ENCODE results near the gene TEX35.

Gene TEX35

DNA sequence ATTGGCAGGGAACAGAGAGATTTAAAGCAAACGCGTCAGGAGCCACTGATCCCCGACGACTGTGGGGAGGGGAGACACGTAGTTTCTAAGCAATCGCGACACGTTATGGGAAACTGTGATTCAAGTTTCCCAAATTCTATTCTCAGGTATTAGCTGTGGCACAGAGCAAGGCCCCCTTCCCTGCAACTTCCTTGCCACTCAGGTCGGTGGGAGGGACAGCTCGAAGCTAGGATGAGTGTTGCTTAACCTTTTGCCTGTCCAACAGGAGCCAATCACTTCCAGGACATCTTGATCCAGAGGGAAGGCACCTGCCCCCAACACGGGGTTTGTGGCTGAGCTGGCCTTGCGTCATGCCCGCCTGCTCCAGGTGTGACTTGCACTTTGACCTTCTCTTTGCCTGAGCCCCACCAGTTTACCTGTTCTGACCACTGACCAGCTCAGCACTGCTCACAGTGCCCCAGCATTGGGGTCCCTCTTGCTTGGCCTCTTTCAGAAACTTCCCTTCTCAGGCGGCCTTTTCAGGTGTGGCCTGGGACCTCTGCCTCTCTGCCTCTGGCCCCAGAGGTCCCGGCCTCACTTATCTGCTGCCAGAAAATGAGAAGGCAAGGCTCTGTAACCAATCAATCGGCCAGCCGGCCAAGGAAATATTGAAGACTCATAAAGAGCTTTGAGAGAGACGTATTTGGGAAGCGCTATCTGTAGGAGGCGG lies 24.6 kb downstream of the TEX35 start:
- no peak overlapping the region for H3K4me2 ChIP-seq (ENCODE audit: low read length)

GRCh38 chr1:178538192-178538916 lies 25.4 kb downstream of the TEX35 start:
- Histone ChIP-seq H4K20me1 (ENCODE audit: insufficient read depth, low read length) (no peaks in the 10 kb centered on the region), H3F3A (ENCODE audit: insufficient read depth, low read length) (no peaks in the 10 kb centered on the region), H3K79me2 (ENCODE audit: insufficient read depth, low read length) (peaks cover 3% of the 10 kb centered on the region), H3K4me2 (ENCODE audit: low read length) (no peak overlapping the region), H3K36me3 (ENCODE audit: insufficient read depth, low read length) (no peaks in the 10 kb centered on the region; the same call in 1 of the 2 replicates), H3K27ac (ENCODE audit: low read depth, low read length, poor library complexity, severe bottlenecking) (no peak overlapping the region), H3K4me1 (ENCODE audit: insufficient read depth, low read length, severe bottlenecking) (peaks cover 27% of the 10 kb centered on the region), H3K9me3 (ENCODE audit: low read length) (no peaks in the 10 kb centered on the region), H3K4me3 (ENCODE audit: low read depth, low read length, poor library complexity, severe bottlenecking) (no peak overlapping the region), H3K9me2 (ENCODE audit: low read depth, low read length) (no peaks in the 10 kb centered on the region), H3K27me3 (ENCODE audit: insufficient read depth, low read length) (no peaks in the 10 kb centered on the region), H3K9ac (ENCODE audit: low read length) (no peak overlapping the region), H2AFZ (ENCODE audit: low read length) (no peak overlapping the region)
- no peak for TF ChIP-seq EZH2 (IDR thresholded peaks at IDR 0.05; ENCODE audit: borderline replicate concordance, low read length)
- TF ChIP-seq, protein P1, sequence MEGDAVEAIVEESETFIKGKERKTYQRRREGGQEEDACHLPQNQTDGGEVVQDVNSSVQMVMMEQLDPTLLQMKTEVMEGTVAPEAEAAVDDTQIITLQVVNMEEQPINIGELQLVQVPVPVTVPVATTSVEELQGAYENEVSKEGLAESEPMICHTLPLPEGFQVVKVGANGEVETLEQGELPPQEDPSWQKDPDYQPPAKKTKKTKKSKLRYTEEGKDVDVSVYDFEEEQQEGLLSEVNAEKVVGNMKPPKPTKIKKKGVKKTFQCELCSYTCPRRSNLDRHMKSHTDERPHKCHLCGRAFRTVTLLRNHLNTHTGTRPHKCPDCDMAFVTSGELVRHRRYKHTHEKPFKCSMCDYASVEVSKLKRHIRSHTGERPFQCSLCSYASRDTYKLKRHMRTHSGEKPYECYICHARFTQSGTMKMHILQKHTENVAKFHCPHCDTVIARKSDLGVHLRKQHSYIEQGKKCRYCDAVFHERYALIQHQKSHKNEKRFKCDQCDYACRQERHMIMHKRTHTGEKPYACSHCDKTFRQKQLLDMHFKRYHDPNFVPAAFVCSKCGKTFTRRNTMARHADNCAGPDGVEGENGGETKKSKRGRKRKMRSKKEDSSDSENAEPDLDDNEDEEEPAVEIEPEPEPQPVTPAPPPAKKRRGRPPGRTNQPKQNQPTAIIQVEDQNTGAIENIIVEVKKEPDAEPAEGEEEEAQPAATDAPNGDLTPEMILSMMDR (IDR thresholded peaks at IDR 0.05; ENCODE audit: low read length): no peak

More for the DNA sequence above, 24.6 kb downstream of the TEX35 start:
- Histone ChIP-seq H3K9me2 (ENCODE audit: low read depth, low read length) (no peaks in the 10 kb centered on the region), H3K79me2 (ENCODE audit: insufficient read depth, low read length) (no peaks in the 10 kb centered on the region), H3K4me3 (ENCODE audit: low read depth, low read length, poor library complexity, severe bottlenecking) (no peak overlapping the region), H3F3A (ENCODE audit: insufficient read depth, low read length) (no peaks in the 10 kb centered on the region), H4K20me1 (ENCODE audit: insufficient read depth, low read length) (no peaks in the 10 kb centered on the region), H3K27ac (ENCODE audit: low read depth, low read length, poor library complexity, severe bottlenecking) (no peak overlapping the region), H3K36me3 (ENCODE audit: insufficient read depth, low read length) (no peaks in the 10 kb centered on the region), H2AFZ (ENCODE audit: low read length) (no peak overlapping the region), H3K4me1 (ENCODE audit: insufficient read depth, low read length, severe bottlenecking) (peaks cover 25% of the 10 kb centered on the region), H3K9me3 (ENCODE audit: low read length) (no peaks in the 10 kb centered on the region), H3K9ac (ENCODE audit: low read length) (no peak overlapping the region), H3K27me3 (ENCODE audit: insufficient read depth, low read length) (no peaks in the 10 kb centered on the region)
- TF ChIP-seq, protein P1 (IDR thresholded peaks at IDR 0.05; ENCODE audit: low read length): no peak
- TF ChIP-seq EZH2 (IDR thresholded peaks at IDR 0.05; ENCODE audit: borderline replicate concordance, low read length): no peak

- H3K9me2 ChIP-seq (ENCODE audit: low read depth, low read length): no peaks in the 10 kb centered on the region
- H3K27me3 ChIP-seq (ENCODE audit: insufficient read depth, low read length): no peaks in the 10 kb centered on the region
- H4K20me1 ChIP-seq (ENCODE audit: insufficient read depth, low read length): no peaks in the 10 kb centered on the region
- H3K79me2 ChIP-seq (ENCODE audit: insufficient read depth, low read length): peaks cover 9% of the 10 kb centered on the region
- no peak overlapping the region for H3K4me3 ChIP-seq (ENCODE audit: low read depth, low read length, poor library complexity, severe bottlenecking)
- no peak overlapping the region for H3K4me2 ChIP-seq (ENCODE audit: low read length)
- peaks cover 36% of the 10 kb centered on the region for H3K4me1 ChIP-seq (ENCODE audit: insufficient read depth, low read length, severe bottlenecking)
- H3F3A ChIP-seq (ENCODE audit: insufficient read depth, low read length): no peaks in the 10 kb centered on the region
- H3K9ac ChIP-seq (ENCODE audit: low read length): no peak overlapping the region
- TF ChIP-seq, protein P1 (IDR thresholded peaks at IDR 0.05; ENCODE audit: low read length): no peak
- no peak for TF ChIP-seq EZH2 (IDR thresholded peaks at IDR 0.05; ENCODE audit: borderline replicate concordance, low read length)
- no peak overlapping the region for H3K27ac ChIP-seq (ENCODE audit: low read depth, low read length, poor library complexity, severe bottlenecking)
- no peaks in the 10 kb centered on the region; the same call in 1 of the 2 replicates for H3K36me3 ChIP-seq (ENCODE audit: insufficient read depth, low read length)
- no peaks in the 10 kb centered on the region for H3K9me3 ChIP-seq (ENCODE audit: low read length)
- H2AFZ ChIP-seq (ENCODE audit: low read length): no peak overlapping the region
Observed at GRCh38 chr1:178539291-178539690, 26.4 kb downstream of the TEX35 start.

Measured in OCI-LY1 (cell line).